ENCODE measurements around the gene DBH.
A peak's percentile ranks its signal among the peaks of the same experiment; 100 is the strongest.

The DBH gene

DNA sequence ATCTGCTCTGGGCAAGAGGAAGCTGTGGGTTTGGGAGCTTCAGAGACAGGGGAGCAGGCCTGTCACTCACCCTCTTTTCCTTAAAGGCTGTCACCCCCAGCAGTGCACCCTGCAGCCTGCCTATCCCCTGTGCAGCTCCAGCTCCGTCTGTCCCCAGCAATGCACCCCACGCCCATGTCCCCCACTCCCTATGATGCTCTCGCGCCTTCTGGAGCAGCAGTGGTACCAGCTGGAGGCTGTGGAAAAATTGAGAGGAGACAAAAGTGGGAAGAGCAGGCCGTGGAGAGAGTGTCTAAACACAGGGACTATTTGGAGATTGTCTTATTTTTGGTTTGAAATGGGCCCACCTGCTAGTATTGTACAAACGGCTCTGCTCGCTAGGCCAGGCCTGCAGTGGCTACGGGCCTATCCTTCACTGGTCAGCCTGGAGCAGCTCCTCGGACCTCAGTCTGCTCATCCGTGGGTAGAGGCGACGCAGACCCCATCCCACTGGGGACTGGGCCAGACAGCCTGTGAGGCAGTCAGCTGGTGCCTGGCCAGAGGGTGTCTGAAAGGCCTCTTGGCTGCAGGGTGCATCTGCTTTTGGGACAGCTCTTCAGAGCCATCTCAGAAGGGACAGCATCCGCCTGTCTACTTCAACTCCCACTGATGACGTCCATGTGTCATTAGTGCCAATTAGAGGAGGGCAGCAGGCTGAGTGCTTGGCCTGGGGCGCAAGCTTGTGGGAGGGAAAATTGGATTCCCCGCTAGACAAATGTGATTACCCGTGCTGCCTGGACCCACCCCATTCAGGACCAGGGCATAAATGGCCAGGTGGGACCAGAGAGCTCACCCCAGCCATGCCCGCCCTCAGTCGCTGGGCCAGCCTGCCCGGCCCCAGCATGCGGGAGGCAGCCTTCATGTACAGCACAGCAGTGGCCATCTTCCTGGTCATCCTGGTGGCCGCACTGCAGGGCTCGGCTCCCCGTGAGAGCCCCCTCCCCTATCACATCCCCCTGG is at the start of gene DBH:
DBH (plus strand) TSS at position 831 of the 999 bp plus-strand sequence; CDS start at position 840, 9 bp downstream.
- TF ChIP-seq POLR2A (IDR thresholded peaks at IDR 0.05; ENCODE audit: low read depth, low read length), result no peak
- DNase-seq (ENCODE audit: insufficient read length, low spot score) (no peak), FAIRE-seq (no peak)

DNA sequence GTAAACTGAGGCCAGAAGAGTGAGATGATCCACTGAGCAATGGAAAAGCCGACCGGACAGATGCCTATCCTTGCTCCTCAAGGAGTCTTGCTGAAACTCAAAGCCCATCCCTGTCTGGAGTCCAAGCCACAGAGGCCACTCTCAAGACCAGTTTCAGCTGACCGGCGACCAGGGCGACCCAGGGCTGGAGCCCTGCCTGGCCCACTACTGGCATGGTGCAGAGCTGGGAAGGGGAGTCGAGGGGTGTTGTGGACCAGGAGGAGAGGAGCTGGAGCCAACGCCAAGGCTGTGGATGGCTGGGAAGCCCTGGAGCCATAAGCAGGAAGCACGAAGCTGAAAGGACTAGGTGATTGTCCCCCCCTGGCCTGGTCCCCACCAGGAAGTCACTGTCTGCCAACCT is 49.1 kb upstream of the DBH start:
- no peak for TF ChIP-seq POLR2A (IDR thresholded peaks at IDR 0.05; ENCODE audit: low read depth, low read length)
- no peak for FAIRE-seq
- no peak for DNase-seq (ENCODE audit: insufficient read length, low spot score)

DNA sequence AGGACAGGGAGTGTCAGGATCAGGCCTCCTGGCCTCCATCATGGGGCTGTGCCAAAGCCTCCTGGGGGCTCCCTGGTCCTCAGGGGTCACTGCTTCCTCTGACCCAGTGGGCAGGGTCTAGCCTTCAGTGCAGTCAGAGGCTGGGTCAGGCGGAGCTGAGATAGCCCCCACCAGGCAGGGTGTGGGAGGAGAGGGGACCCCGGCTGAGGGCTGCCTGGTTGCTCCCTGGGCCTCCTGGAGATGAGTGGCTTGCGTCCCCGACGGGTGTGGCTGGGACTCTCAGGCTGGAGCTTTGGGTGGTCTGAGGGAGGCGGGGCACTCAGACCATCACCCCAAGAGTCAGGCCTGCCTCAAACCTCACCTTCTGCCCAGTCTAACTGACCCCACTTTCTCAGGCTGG is 48.7 kb upstream of the DBH start:
- FAIRE-seq, result no peak
- no peak for DNase-seq (ENCODE audit: insufficient read length, low spot score)
- TF ChIP-seq POLR2A (IDR thresholded peaks at IDR 0.05; ENCODE audit: low read depth, low read length), result no peak

DNA sequence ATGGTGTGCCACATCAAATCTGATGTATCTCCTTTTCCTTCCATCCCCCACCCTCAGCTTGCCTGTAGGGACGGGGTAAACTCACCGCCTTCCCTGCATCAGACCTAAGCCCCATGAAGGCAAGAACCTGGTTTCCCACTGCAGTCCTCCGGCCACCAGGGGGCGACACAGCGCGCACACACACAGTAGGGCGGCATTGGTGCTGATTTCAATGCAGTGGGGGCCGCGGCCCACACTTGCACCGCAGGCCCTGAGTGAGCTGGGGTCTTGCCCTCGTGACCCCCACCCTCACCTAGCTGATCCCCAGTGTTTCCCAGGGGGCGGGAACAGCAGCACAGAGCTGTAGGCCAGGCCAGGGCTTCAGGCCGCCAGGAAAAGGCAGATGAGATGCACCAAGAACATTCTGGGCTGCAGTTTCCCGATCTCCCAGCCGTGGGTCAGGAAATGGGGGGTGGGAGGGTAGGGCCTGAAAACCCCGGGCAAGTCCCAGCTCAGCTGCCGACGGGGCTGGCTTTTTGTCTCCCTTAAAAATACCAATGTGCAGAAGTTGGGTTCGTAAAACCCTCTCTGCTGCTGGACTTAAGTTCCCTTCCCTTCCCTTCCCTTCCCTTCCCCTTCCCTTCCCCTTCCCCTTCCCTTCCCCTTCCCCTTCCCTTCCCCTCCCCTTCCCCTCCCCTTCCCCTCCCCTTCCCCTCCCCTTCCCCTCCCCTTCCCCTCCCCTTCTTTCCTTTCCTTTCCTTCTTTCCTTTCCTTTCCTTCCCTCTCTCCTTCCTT is 46.5 kb upstream of the DBH start:
- no peak for FAIRE-seq
- no peak for TF ChIP-seq POLR2A (IDR thresholded peaks at IDR 0.05; ENCODE audit: low read depth, low read length)

DNA sequence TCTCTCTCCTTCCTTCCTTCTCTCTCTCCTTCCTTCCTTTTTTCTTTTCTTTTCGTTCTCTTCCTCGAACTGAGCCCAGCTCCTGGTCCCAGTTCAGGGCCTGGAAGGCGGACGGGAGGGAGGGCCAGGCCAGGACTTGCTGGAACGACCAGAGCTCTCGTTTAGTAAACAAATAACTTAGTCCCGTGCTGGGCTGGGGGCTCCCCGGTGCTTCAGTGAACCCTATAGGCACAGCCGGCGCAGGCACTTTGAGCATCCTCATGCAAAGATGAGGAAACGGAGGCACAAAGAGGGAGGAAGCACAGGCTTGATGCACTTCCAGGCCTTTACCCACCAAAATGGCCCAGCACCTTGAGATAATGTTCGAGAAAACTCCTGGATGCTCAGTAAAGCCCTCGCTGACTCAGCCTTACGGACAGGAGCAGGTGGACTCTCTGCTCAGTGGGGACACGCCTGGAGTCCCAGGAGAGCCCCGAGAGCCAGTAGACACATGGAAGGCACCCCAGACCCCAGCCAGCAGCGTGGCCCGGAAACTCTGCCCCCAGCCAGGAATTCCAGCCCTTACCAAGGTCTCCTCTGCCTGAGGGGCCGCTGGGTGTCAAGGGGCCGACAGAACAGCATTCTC is 45.8 kb upstream of the DBH start:
- DNase-seq (ENCODE audit: insufficient read length, low spot score) (no peak), FAIRE-seq (no peak)
- TF ChIP-seq POLR2A (IDR thresholded peaks at IDR 0.05; ENCODE audit: low read depth, low read length), result no peak

More for the DNA sequence above, 46.5 kb upstream of the DBH start:
- DNase-seq (ENCODE audit: insufficient read length, low spot score), result peak; percentile 52

DNA sequence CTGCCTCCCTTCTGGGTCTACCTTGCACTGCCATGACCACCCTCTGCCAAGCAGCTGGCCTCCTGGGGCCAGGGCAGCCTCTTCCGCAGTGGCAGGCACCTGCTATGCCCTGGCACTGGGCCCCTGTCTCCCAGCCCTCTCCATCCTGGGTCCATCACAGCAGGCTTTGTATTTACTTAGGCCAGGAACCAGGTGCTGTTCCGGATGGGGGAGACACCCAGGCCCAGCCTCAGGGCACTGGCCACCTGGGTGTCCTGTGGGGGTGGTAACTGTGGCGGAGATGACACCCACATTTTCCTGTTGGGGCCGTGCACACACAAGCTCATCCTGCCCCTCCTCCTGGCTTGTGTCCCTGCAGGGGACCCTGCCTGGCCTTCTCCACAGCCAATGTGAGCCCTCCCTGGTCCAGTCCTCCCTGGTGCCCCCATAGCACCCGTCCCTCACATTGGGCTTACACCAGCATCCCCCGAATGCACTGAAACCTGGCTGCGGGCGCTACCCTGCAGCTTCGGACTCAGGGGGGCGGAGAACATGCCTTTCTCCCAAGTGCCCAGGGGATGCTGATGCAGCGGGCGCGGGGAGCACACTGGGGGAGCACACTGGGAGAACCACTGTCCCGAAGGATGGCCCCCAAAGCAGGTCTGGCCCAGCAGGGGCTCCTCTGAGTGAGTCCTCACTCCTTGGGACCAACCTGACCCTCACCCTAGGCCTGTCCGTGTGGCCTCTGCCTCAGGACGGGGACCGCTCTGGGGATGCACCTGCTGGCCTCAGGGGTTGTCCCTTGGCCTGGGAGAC is 44.9 kb upstream of the DBH start:
- no peak for DNase-seq (ENCODE audit: insufficient read length, low spot score)
- no peak for TF ChIP-seq POLR2A (IDR thresholded peaks at IDR 0.05; ENCODE audit: low read depth, low read length)
- no peak for FAIRE-seq

DNA sequence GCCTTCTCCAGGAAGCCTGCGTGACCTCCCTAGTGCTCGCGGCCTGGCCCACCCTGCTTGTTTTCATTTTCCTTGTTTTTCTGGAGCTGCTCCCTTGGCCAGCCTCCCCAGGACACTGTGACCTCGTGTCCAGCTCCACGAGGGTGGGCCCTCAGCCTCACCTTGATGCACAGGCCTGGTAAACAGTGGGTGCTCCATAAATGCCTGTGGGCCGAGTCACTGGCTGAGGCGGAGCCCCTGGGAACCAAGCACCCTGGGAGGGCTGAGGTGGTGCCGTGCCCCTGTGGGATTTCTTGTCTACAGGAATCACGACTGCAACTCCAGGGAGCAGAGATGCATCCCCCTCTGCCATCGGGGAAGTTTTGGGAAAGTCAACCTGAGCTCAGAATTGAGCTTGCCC is 44.2 kb upstream of the DBH start:
- FAIRE-seq (no peak), DNase-seq (ENCODE audit: insufficient read length, low spot score) (peak; percentile 47)
- TF ChIP-seq POLR2A (IDR thresholded peaks at IDR 0.05; ENCODE audit: low read depth, low read length), result no peak

DNA sequence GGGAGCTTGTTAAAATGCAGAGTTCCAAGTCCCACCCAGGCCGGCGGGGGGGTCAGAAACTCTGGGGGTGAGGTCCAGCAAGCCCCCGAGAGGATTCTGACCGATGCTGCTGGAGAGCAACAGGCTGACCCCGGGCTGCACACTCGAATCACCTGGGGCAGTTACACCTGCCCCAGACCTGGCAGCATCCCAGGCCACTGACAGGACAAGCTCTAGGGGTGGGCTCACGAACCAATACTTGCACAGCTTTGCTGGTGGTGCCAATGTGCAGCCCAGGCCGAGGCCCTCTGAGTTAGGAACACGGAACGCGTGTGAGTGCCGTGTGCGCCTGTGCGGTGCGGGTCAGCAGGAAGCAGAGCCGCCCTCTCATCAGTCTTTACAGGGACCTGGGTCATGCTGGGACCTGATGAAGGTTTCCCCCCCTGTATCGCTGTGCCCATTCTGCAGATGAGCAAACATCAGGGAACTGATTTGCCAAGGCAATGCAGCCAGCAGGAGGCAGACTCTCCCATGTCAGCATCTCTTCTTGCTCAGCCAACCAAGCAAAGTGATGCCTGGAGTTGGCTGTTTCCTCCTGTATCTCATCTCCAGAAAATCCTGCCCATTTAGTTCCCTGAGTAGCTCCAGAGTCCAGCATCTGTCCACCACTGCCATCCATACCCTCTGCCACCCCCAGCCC is 43.3 kb upstream of the DBH start:
- TF ChIP-seq POLR2A (IDR thresholded peaks at IDR 0.05; ENCODE audit: low read depth, low read length), result no peak
- DNase-seq (ENCODE audit: insufficient read length, low spot score) (no peak), FAIRE-seq (no peak)

DNA sequence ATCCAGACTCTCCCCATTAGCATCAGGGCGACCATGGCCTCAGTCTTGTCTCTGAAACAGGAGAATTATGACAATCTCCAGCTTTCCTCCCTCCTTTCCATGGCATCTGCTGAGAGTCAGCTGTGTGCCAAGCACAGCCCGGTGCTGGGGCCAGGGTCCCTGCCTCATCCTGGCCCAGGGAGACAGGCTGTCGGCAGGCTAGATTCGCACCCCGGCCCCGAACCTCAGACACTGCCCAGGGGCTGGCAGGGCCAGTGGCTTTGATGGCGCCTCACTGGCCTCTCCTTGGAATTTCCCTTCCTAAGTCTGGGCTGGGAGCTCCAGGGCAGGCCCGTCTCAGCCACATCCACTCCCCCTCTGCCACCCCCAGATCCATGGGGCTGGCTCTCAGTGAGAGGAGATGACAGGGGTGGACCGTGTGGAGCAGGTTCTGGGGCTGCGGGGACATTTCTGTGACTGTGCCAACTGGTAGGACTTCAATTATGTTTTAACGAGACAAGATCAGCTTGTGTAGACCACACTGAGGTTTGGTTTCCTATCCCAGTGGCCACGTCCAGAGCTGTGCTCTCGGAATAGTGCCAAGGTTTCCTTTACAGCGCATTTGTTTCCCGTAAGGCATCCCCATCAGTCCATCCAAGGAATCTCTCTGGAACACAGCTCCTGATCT is 42.4 kb upstream of the DBH start:
- DNase-seq (ENCODE audit: insufficient read length, low spot score), result no peak
- FAIRE-seq, result no peak
- no peak for TF ChIP-seq POLR2A (IDR thresholded peaks at IDR 0.05; ENCODE audit: low read depth, low read length)

DNA sequence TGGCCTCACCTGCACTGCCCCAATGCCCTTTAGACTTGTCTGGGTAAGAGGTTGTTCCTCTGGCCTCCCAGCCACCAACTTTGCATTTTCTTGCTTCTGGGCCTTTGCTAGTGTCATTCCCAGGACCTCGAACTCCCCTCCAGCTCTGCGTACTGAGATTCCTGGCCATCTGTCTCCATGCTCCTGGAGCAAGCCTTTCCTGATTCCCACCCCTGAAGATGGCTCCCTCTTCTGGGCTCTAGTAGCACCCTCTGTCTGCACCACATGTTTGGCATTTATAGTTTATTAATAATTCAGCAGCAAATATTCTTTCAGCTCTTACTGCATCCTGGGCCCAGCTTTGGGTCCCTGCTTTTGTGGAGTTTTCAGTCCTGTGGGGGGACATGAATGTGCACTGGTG is 41.9 kb upstream of the DBH start:
- FAIRE-seq (no peak), DNase-seq (ENCODE audit: insufficient read length, low spot score) (no peak)
- no peak for TF ChIP-seq POLR2A (IDR thresholded peaks at IDR 0.05; ENCODE audit: low read depth, low read length)

DNA sequence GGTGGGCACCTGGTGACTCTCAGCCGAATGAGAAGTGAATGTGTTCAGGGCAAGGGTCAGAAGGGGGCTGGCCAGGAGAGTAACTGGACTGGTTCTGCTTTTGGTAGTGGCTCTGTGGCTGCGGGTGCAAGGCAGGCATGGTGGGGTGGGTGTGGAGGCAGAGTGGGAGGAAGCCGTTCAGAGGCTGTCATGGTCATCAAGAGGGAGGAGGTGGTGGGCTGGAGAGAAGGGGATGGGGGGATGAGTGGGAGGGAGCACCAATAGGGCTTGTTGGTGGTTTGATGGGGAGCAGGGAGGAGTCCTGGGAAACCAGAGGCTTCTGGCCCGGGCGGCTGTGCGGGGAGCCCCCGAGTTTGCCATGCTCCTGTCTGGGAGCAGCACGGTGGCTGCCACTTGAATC is 40.3 kb upstream of the DBH start:
- no peak for TF ChIP-seq POLR2A (IDR thresholded peaks at IDR 0.05; ENCODE audit: low read depth, low read length)
- DNase-seq (ENCODE audit: insufficient read length, low spot score) (no peak), FAIRE-seq (no peak)

DNA sequence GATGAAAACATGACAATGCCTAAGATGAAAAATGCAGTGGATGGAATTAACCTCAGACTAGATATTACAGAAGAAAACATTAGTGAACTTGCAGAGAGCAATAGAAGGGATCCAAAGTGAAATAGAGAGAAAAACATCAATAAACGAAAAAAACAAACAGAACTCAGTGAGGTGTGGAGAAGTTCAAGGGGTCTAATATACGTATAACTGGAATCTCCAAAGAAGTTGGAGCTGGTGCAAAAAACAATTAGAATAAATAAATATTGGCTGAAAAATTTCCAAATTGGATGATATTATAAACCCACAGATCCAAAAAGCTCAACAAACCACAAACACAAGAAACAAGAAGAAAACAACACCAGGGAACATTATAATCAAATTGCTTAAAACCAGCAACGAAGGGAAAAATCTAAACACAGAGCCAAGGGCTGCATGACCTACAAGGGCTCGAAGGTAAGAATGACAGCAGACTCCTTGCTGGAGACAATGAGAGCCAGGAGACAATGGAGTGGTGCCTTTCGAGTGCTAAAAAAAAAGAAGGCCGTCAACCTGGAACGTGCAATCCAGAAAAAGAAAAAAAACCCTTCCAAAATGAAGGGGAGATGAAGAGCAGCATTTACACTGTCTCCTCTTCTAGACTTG is 38.7 kb upstream of the DBH start:
- no peak for FAIRE-seq
- no peak for DNase-seq (ENCODE audit: insufficient read length, low spot score)
- no peak for TF ChIP-seq POLR2A (IDR thresholded peaks at IDR 0.05; ENCODE audit: low read depth, low read length)
